GM12891 (cell line): ENCODE data around the gene WIPF1.

Source experiments
- DNase-seq: peaks from one replicate; pipeline ENCODE4 v3.0.0; 2011; ENCODE audit warnings: low spot score; ENCODE audit not compliant: insufficient read length
- FAIRE-seq: peaks from 2 replicates; lab custom pipeline; 2011; peaks lifted over from hg19 to GRCh38; lab: Jason Lieb, UNC
- PAX5 ChIP-seq: IDR thresholded peaks from 2 replicates; pipeline ENCODE4 v1.6.1; 2011; ENCODE audit warnings: low read length, moderate library complexity, mild to moderate bottlenecking; ENCODE audit not compliant: insufficient read depth, severe bottlenecking
- POLR2A ChIP-seq: IDR thresholded peaks from 2 replicates; pipeline ENCODE4 v1.6.1; 2011; ENCODE audit warnings: low read depth, low read length, control low read depth
- POLR2AphosphoS5 ChIP-seq: IDR thresholded peaks from 2 replicates; pipeline ENCODE4 v1.6.1; 2011; ENCODE audit warnings: low read depth, low read length, control low read depth
- POU2F2 ChIP-seq: IDR thresholded peaks from 2 replicates; pipeline ENCODE4 v1.6.1; 2011; ENCODE audit warnings: low read depth, mild to moderate bottlenecking, control low read depth, low read length, moderate library complexity
- SPI1 ChIP-seq: IDR thresholded peaks from 2 replicates; pipeline ENCODE4 v1.6.1; 2011; ENCODE audit warnings: low read depth, low read length, control low read depth
- TAF1 ChIP-seq: IDR thresholded peaks from 2 replicates; pipeline ENCODE4 v1.6.1; 2011; ENCODE audit warnings: low read depth, low read length, control low read depth

The WIPF1 gene

DNA sequence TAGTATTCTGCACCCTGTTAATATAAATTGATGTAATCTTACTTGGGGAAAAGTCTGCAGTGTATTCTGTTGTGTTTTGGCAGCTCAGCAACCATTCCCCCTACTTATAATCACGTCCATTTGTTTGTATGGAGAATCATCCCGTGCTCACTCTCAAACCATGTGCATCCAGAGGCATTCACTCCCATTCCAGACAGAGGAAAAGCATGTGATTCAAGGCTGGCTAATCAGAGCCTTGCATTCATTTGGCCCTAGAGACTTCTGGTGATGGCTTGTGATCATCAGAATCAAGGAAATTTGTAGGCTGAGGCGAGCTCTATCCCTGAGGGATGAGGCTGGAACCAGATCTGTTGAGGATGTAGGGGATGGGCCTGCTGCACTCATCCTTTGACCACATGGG lies 5.1 kb upstream of the WIPF1 start:
- peak; percentile 20 for FAIRE-seq
- TF ChIP-seq SPI1, result no peak
- TF ChIP-seq TAF1, result no peak
- TF ChIP-seq POLR2AphosphoS5, result no peak
- TF ChIP-seq PAX5, result no peak
- no peak for TF ChIP-seq POU2F2
- TF ChIP-seq POLR2A, result no peak
- DNase-seq, result no peak

DNA sequence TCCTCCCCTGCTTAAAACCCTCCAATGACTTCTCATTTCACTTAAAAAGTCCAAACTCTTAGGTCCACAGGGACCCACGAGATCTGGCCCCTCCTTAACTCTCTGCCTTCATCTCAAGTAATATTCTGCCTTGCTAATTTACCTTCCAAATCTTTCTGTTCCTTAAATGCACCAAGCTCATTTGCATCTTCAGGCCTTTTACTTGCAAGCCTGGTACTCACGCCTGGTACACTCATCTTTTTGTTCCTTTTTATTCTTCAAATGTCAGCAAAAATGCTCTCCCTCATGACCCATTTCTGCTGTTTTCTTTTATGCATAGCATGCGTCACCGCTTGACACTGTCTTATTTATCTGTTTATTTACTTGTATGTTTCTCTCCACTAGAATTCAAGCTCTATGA lies 2.7 kb upstream of the WIPF1 start:
- TF ChIP-seq SPI1 (peak; percentile 41; the same call in 1 of the 2 replicates), PAX5 (no peak), TAF1 (no peak)
- no peak for FAIRE-seq
- DNase-seq, result no peak

DNA sequence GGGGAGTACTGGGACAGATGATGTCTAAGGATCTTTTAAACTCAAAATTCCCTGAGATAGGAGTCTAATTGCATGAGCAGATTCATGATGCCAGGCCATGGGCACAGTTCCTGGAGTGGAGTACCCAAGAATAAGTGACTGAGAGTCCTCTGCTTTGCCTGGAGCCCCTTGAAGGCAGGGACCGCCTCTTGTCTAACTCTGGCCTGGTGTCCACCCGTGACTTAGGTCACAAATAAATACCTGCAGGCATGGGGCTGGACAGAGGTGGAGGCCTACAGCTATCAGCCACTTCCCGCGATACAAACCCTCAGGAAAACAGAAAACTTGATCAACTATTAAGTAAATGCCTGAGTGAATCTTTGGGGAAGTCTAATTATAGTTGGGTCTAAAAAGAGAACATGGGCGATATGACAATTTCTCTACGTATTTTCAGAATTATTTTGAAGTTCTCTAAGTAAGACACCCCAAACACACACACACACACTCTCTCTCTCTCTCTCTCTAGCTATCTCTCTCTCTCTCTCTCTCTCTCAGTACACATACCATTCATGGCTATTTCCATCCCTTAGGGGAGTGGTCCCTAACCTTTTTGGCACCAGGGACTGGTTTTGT lies 1.8 kb upstream of the WIPF1 start:
- TF ChIP-seq TAF1 (no peak), PAX5 (no peak), POU2F2 (no peak), POLR2A (no peak), POLR2AphosphoS5 (no peak), SPI1 (no peak)
- DNase-seq (no peak), FAIRE-seq (peak; percentile 66)

DNA sequence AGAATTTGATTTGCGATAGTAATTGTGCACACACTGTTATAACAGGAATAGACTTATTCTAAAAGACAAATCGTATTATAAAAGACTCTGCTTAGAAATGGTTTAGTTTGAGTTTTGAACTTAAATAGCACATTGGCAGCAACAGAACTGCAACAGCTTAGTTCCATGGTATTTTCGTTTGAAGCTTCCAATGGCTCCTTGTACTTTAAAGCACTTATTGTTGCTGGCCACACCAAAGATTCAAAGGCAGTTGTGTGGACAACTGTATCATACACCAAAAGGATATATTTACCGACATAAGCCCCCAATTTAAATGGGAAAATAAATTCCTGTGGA lies 627 bp downstream of the WIPF1 start:
- no peak for TF ChIP-seq POLR2A
- TF ChIP-seq POU2F2, result no peak
- no peak for TF ChIP-seq POLR2AphosphoS5
- no peak for TF ChIP-seq SPI1
- TF ChIP-seq PAX5, result no peak
- TF ChIP-seq TAF1, result no peak
- FAIRE-seq, result peak; percentile 26
- no peak for DNase-seq

DNA sequence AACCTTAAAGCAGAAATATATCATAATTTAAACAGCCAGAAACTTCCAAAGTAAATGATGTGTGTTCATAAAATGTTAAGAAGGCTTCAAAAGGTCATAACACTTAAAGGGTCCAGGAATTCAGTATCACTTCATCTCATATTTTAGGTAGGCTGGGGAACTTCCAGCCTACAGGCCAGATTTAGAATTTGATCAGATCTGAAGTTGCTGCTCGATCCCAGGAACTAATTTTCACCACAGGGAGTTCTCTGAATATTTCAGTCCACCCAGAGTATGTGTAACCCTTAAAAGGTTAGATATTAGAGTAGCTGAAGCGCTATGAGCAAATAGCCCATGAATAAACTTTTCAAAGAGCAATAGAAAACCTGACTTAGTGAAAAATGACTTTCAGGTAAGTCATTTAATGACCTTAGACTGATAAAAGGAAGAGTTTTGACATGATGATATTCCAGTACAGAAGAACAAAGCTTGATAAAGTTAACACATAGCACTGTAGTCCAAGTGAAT lies 1.7 kb downstream of the WIPF1 start:
- FAIRE-seq (peak; percentile 80), DNase-seq (no peak)

DNA sequence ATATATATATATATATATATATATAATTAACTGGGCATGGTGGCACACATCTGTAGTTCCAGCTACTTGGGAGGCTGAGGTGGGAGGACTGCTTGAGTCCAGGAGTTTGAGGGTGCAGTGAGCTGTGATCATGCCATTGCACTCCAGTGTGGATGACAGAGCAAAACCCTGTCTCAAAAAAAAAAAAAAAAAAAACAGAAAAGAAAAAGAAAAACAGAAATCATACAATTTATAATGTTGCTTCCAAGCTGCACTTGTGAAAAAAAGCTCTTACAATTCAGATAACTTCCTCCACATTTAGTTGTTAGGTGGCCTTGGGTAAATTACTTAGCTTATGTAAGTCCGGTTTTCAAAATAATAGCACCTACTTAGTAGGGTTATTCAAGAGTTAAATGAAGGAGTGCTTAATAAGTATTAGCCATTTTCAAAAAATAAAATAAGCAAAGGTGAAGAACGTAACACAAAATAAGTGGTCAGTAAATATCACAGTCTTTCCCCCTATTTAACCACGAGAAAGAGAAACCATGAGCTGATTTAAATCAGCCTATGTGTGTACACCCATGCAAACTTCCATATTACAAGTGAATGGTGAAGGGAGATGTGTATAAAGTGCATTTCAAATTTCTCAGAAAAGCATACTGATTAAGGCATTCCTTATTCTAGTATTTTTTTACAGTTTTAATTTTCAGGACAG lies 2.3 kb downstream of the WIPF1 start:
- TF ChIP-seq POLR2AphosphoS5 (no peak), PAX5 (no peak), POLR2A (no peak), TAF1 (no peak), SPI1 (no peak)
- FAIRE-seq, result peak; percentile 71
- DNase-seq, result no peak

More for the DNA sequence above, 1.7 kb downstream of the WIPF1 start:
- no peak for TF ChIP-seq PAX5
- TF ChIP-seq POLR2A, result 0 out of 2 replicates have a peak, but pooled peaks have one; percentile 32
- TF ChIP-seq TAF1, result no peak; the same call in 1 of the 2 replicates
- TF ChIP-seq SPI1, result no peak

DNA sequence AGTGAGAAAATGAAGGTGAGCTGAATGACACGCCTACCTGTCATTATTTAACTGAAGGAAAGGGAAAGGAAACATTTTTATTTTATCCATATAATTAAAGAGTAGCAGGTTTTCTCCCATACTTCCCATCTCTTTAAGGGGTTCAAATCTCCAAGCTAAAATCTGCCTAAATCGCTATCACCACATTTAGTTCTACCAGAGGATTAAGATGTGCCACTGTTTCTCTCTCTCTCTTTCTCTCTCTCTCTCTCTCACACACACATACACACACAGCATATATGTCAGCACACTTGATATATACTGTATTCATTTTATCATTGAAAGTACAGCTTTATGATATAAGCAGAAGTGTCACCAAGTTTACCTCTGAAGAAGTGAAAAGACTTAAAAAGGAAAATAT lies 3.1 kb downstream of the WIPF1 start:
- DNase-seq (no peak), FAIRE-seq (no peak)
- TF ChIP-seq POLR2AphosphoS5, result no peak
- no peak for TF ChIP-seq SPI1
- TF ChIP-seq POU2F2, result no peak
- no peak for TF ChIP-seq TAF1
- no peak for TF ChIP-seq POLR2A
- no peak for TF ChIP-seq PAX5

DNA sequence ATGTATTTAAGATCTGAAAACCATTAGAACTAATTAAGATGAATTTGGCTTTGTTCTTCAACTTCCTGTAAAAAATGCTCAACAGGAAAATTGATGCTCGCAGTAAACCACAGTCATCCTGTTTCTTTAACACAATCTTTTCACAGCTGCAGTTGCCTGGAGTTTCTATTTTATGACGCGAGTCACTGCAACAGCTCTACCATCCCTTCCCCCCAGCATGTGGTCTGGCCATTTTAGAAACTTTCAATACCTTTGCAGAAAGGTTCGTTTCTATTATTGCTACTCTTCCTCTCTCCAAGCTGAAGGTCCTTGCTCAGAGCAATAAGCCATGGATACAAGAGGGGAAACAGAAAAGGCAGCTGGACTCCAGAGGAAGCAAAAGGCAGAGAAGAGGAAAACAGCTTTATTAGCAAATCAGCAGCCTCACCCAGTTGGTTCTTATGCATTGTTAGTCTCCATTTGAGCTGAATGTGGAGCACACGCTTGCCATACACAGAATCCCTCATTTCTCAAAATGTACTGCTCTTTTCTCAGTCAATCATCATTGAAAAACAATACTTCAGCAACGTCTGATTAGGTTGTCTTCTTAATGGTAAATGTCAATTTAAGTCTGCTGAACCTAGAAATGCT lies 3.9 kb downstream of the WIPF1 start:
- DNase-seq, result no peak
- peak; percentile 14; the same call in 1 of the 2 replicates for TF ChIP-seq SPI1
- TF ChIP-seq POLR2AphosphoS5, result peak; percentile 58; the same call in 1 of the 2 replicates
- TF ChIP-seq POU2F2, result no peak
- peak; percentile 69; the same call in 1 of the 2 replicates for TF ChIP-seq TAF1
- peak; percentile 64 for TF ChIP-seq POLR2A
- no peak for TF ChIP-seq PAX5
- peak; percentile 84 for FAIRE-seq

DNA sequence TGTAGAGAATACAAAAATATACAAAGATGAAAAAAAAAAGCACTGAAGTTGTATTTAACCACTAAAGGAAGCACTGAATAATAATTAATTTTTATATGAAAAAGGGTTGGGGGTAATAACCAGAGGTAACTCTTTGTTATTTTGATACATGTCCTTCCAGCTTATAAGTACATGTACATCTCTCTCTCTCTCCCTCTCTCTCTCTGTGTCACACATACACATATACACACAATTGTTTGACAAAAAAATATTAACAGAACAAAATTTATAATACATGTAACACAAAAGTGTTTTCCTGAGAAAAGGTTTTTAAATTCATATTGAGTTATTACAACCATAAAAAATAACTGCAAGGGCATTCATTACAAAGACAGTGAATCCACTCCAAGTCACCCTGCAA lies 4.6 kb downstream of the WIPF1 start:
- DNase-seq (no peak), FAIRE-seq (no peak)
- TF ChIP-seq POLR2A, result no peak
- no peak for TF ChIP-seq PAX5
- no peak for TF ChIP-seq TAF1
- no peak for TF ChIP-seq POLR2AphosphoS5
- TF ChIP-seq SPI1, result no peak
- no peak for TF ChIP-seq POU2F2

DNA sequence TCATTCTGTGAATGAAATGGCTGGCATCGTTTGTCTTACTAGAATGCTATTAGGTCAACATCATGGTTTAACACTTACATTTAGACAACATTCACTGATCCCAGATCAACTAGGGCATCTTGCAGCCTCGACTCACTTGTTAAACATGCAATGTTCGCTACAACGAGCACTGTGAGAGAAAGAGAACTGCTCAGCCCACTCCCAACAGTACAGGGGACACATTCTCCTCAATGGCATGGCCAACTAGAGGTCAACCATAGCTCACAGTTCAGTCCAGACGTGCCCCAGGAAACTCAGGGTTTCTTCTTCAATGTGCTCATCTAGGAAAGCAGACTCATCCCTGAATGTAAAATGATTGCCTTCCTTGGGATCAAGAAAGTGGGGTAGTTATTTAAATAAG lies 5.9 kb downstream of the WIPF1 start:
- FAIRE-seq, result peak; percentile 20
- no peak for TF ChIP-seq POLR2A
- no peak for TF ChIP-seq POLR2AphosphoS5
- no peak for TF ChIP-seq TAF1
- TF ChIP-seq SPI1, result no peak
- no peak for TF ChIP-seq POU2F2
- no peak for TF ChIP-seq PAX5
- no peak for DNase-seq
